HCT116 (cell line): ENCODE results near the gene HLA-F. TPM values are rescaled to one million over a fixed set of nuclear protein-coding genes. Genes with fewer than 3 reads are reported as not detected.

Source experiments
- ATAC-seq: fragments of 200-7000 bp; cut with Tn5 transposase; 2 replicates; pipeline ENCODE4 v1.9.1; 2020; ENCODE audit warnings: mild to moderate bottlenecking, moderate library complexity
- BruUV-seq: library from RNA; stranded (reverse); fragments of 400-500 nt; replicated peaks from 2 replicates; lab custom pipeline; 2021; lab: Mats Ljungman, UMichigan
- CTCF ChIA-PET: fragments of 300-600 bp; sonication (Branson Sonifier 250); formaldehyde crosslinking; loops from one replicate; lab custom pipeline; 2021; ENCODE audit warnings: antibody characterized with exemption; lab: Charles Lee
- POLR2A ChIA-PET: fragments of 300-600, 350-600 bp; sonication (Branson Sonifier 250); formaldehyde crosslinking; loops from one replicate; lab custom pipeline; 2021; ENCODE audit warnings: antibody characterized with exemption; lab: Charles Lee
- RAD21 ChIA-PET, 2 experiments: fragments of 300-600 bp; sonication (Branson Sonifier 250); formaldehyde crosslinking; loops; one replicate each; lab custom pipeline; 2023; ENCODE audit warnings: low total read pairs in 2 of 2; ENCODE audit not compliant: uncharacterized antibody in 2 of 2, unreplicated experiment in 2 of 2, low non-redundant PET in 1 of 2; lab: Charles Lee
- DNase-seq: peaks from one replicate; pipeline ENCODE4 v3.0.0-alpha.2; 2010; ENCODE audit warnings: low read depth, low spot score
- H2AFZ ChIP-seq: fragments of 200-600 bp; shearing (Covaris generic), sonication (generic); 2 replicates; pipeline ENCODE4 v1.6.1; 2017; ENCODE audit warnings: low read depth, mixed run types, mixed read lengths, antibody characterized with exemption, low read length; ENCODE audit not compliant: poor library complexity, severe bottlenecking
- H3K27ac ChIP-seq: 2 replicates; pipeline ENCODE4 v1.5.1; 2012; ENCODE audit warnings: low read depth, low read length
- H3K27me3 ChIP-seq: fragments of 200-600 bp; sonication (generic); 2 replicates; pipeline ENCODE4 v1.6.1; 2016; ENCODE audit warnings: mixed run types, low read length, mixed read lengths; ENCODE audit not compliant: insufficient read depth
- H3K36me3 ChIP-seq, 2 experiments: fragments of 200-500 bp in 1 of 2; fragments of 200-600 bp in 1 of 2; sonication (Bioruptor generic) in 1 of 2; sonication (generic) in 1 of 2; 2 replicates each; pipeline versions ENCODE4 v1.5.1 to v1.6.1; 2014 to 2016; ENCODE audit warnings: low read length in 2 of 2, inconsistent platforms in 1 of 2, mixed read lengths in 1 of 2, mixed run types in 1 of 2; ENCODE audit not compliant: insufficient read depth in 2 of 2, control insufficient read depth in 1 of 2
- H3K4me1 ChIP-seq, 2 experiments: fragments of 200-600 bp in 1 of 2; sonication (generic) in 1 of 2; 2 replicates each; pipeline versions ENCODE4 v1.5.1 to v1.6.1; 2012 to 2017; ENCODE audit warnings: low read length in 2 of 2, inconsistent platforms in 1 of 2, mild to moderate bottlenecking in 1 of 2, mixed read lengths in 1 of 2, mixed run types in 1 of 2, moderate library complexity in 1 of 2; ENCODE audit not compliant: insufficient read depth in 2 of 2, control insufficient read depth in 1 of 2
- H3K4me2 ChIP-seq: fragments of 200-600 bp; sonication (generic); 2 replicates; pipeline ENCODE4 v1.6.1; 2017; ENCODE audit warnings: mixed run types, low read length, mixed read lengths
- H3K4me3 ChIP-seq, 2 experiments: fragments of 200-600 bp in 1 of 2; sonication (generic) in 1 of 2; replicated peaks in 1 of 2; 2 replicates each; pipeline ENCODE4 v1.5.1; 2011 to 2016; ENCODE audit warnings: low read length in 2 of 2, control low read depth in 1 of 2, low read depth in 1 of 2, mild to moderate bottlenecking in 1 of 2, mixed read lengths in 1 of 2, mixed run types in 1 of 2
- H3K79me2 ChIP-seq: fragments of 200-600 bp; sonication (generic); 2 replicates; pipeline ENCODE4 v1.6.1; 2017; ENCODE audit warnings: mild to moderate bottlenecking, mixed run types, low read length, moderate library complexity, mixed read lengths; ENCODE audit not compliant: insufficient read depth
- H3K9ac ChIP-seq: fragments of 200-600 bp; sonication (generic); 2 replicates; pipeline ENCODE4 v1.6.1; 2016; ENCODE audit warnings: low read length, mixed read lengths
- H3K9me2 ChIP-seq: fragments of 200-600 bp; sonication (generic), shearing (Covaris generic); 2 replicates; pipeline ENCODE4 v1.6.1; 2017; ENCODE audit warnings: mixed run types, mild to moderate bottlenecking, moderate library complexity; ENCODE audit not compliant: insufficient read depth
- H3K9me3 ChIP-seq, 2 experiments: fragments of 200-500 bp in 1 of 2; fragments of 200-600 bp in 1 of 2; sonication (Bioruptor generic) in 1 of 2; sonication (generic) in 1 of 2; 2 replicates each; pipeline ENCODE4 v1.6.1; 2014 to 2017; ENCODE audit warnings: low read length in 2 of 2, mixed read lengths in 2 of 2, inconsistent platforms in 1 of 2, low read depth in 1 of 2, mild to moderate bottlenecking in 1 of 2, mixed run types in 1 of 2, moderate library complexity in 1 of 2; ENCODE audit not compliant: control insufficient read depth in 1 of 2, insufficient read depth in 1 of 2
- H4K20me1 ChIP-seq: fragments of 200-600 bp; sonication (generic), shearing (Covaris generic); 2 replicates; pipeline ENCODE4 v1.6.1; 2017; ENCODE audit warnings: mixed run types, mild to moderate bottlenecking, moderate library complexity; ENCODE audit not compliant: insufficient read depth
- ATF3 ChIP-seq: IDR thresholded peaks from 2 replicates; pipeline ENCODE4 v1.6.1; 2012
- CTCF ChIP-seq, 3 experiments: fragments of 200-600 bp in 1 of 3; sonication (generic) in 1 of 3; IDR thresholded peaks in 2 of 3; conservative IDR thresholded peaks in 1 of 3; 2 replicates each; pipeline ENCODE4 v1.5.1; 2012 to 2017; ENCODE audit warnings: low read depth in 2 of 3, low read length in 2 of 3, antibody characterized with exemption in 1 of 3, borderline replicate concordance in 1 of 3, control low read depth in 1 of 3, mild to moderate bottlenecking in 1 of 3, mixed read lengths in 1 of 3, mixed run types in 1 of 3, moderate library complexity in 1 of 3; ENCODE audit not compliant: insufficient read depth in 1 of 3
- ELF1 ChIP-seq: IDR thresholded peaks from 2 replicates; pipeline ENCODE4 v1.6.1; 2012; ENCODE audit warnings: low read depth, borderline replicate concordance
- JUND ChIP-seq: IDR thresholded peaks from 2 replicates; pipeline ENCODE4 v1.6.1; 2012
- MAX ChIP-seq: IDR thresholded peaks from 2 replicates; pipeline ENCODE4 v1.6.1; 2012
- POLR2A ChIP-seq: IDR thresholded peaks from 2 replicates; pipeline ENCODE4 v1.7.0; 2011; ENCODE audit warnings: borderline replicate concordance; ENCODE audit not compliant: insufficient read depth, insufficient read length; ENCODE audit errors: extremely low read depth
- POLR2AphosphoS5 ChIP-seq: IDR thresholded peaks from 2 replicates; pipeline ENCODE4 v1.6.1; 2011; ENCODE audit warnings: mild to moderate bottlenecking, low read depth, low read length, moderate library complexity
- SP1 ChIP-seq: IDR thresholded peaks from 2 replicates; pipeline ENCODE4 v1.6.1; 2012; ENCODE audit warnings: low read depth
- SRF ChIP-seq: IDR thresholded peaks from 2 replicates; pipeline ENCODE4 v1.6.1; 2012; ENCODE audit warnings: low read depth
- TCF7L2 ChIP-seq: IDR thresholded peaks from 2 replicates; pipeline ENCODE4 v1.7.0; 2011; ENCODE audit warnings: borderline replicate concordance, inconsistent platforms; ENCODE audit not compliant: insufficient read depth, insufficient read length; ENCODE audit errors: extremely low read depth
- YY1 ChIP-seq: IDR thresholded peaks from 2 replicates; pipeline ENCODE4 v1.6.1; 2011; ENCODE audit warnings: low read length, low read depth, moderate library complexity, mild to moderate bottlenecking; ENCODE audit not compliant: insufficient replicate concordance; ENCODE audit errors: extremely low read depth
- ZBTB33 ChIP-seq: IDR thresholded peaks from 2 replicates; pipeline ENCODE4 v1.6.1; 2011; ENCODE audit warnings: mild to moderate bottlenecking, low read length, moderate library complexity; ENCODE audit not compliant: insufficient replicate concordance; ENCODE audit errors: extremely low read depth
- ZFX ChIP-seq: fragments of 450-650 bp; IDR thresholded peaks from 2 replicates; pipeline ENCODE4 v1.6.1; 2017
- intact Hi-C: fragments of 100-400 bp; cut with micrococcal nuclease; formaldehyde crosslinking; loops from 2 replicates; pipeline ENCODE4 v1.10.0; 2022
- total RNA-seq: library from RNA; stranded (reverse); gene quantifications from one replicate; pipeline ENCODE4 v1.2.1, GENCODE V29; 2021; ENCODE audit not compliant: unreplicated experiment

Gene HLA-F
- total RNA-seq, 1 experiment from 2014 or later: 24.6 TPM

- intact Hi-C loops: no loop called here
- no peak for ATAC-seq
- CTCF ChIA-PET: interaction anchor here (1.0 to 2.9 kb wide), 3 partner anchors 8 to 24 kb away, joined by 3 to 10 read pairs (median 4); no protein-coding TSS in a partner anchor
- TF ChIP-seq ELF1 (no peak), POLR2A (no peak), YY1 (no peak), POLR2AphosphoS5 (no peak), JUND (no peak), MAX (no peak), TCF7L2 (no peak), ZBTB33 (no peak), CTCF (IDR thresholded peaks at IDR 0.05 in 2 of 3, conservative IDR thresholded peaks at IDR 0.05 in 1 of 3; ENCODE audit: borderline replicate concordance in 1 of 3, insufficient read depth in 1 of 3, low read depth in 2 of 3, low read length in 2 of 3) (no peak), ZFX (no peak), ATF3 (no peak), SRF (no peak), SP1 (no peak)
- TF ChIP-seq, all 23 proteins: peak for 0
- Histone ChIP-seq H4K20me1 (no peaks in the 10 kb centered on the region), H3K27me3 (no peaks in the 10 kb centered on the region), H3K9ac (no peak overlapping the region), H3K27ac (no peak overlapping the region), H3K4me1 (peaks cover 4 to 38% of the 10 kb centered on the region in 2 experiments; a peak in 3 of 4 replicates), H3K4me3 (no peak overlapping the region), H3K4me2 (no peak overlapping the region), H3K36me3 (no peaks in the 10 kb centered on the region), H3K79me2 (no peaks in the 10 kb centered on the region), H2AFZ (no peak overlapping the region), H3K9me2 (no peaks in the 10 kb centered on the region), H3K9me3 (no peaks in the 10 kb centered on the region)
- DNase-seq: no peak
- ChIA-PET RAD21 (interaction anchor here in 1 of 2 experiments (0.6 kb wide), 1 partner anchor 92 kb away, joined by 3 read pairs; no protein-coding TSS in a partner anchor), POLR2A (no interaction called here)
- BruUV-seq: no TSS peak
These were observed 39.6 kb downstream of the HLA-F start for GRCh38 chr6:29762781-29763214.
